ENCODE data around the gene GPR161.

Gene GPR161

DNA sequence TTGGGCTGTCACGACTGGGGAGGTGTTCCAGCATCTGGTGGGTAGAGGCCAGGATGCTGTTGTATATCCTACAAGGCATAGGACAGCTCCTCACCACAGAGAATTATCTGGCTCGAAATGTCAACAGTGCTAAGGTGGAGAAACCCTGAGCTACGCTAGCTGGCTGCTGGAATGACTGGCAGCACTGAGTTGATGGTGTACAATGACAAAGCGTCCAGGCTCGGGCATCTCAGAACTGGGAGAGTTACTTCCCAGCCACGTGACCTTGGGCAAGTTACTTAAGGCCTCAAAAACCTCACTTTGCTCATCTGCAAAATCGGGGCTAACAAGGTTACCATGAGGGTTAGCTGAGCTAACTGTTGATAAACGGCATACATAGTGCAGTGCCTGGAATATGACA is 35.4 kb downstream of the GPR161 start:
- peaks cover 1% of the 10 kb centered on the region for H3K36me3 ChIP-seq (ENCODE audit: control insufficient read depth, low read depth, low read length)
- no peaks in the 10 kb centered on the region for H3K27me3 ChIP-seq (ENCODE audit: control insufficient read depth, insufficient read depth, low read length)
- H3K9me3 ChIP-seq (ENCODE audit: control insufficient read depth, low read depth, low read length), result no peaks in the 10 kb centered on the region
- no peak overlapping the region for H3K27ac ChIP-seq (ENCODE audit: low read length)
- H3K4me1 ChIP-seq (ENCODE audit: control insufficient read depth, low read depth, low read length), result no peaks in the 10 kb centered on the region
- H3K9ac ChIP-seq (ENCODE audit: low read length), result no peak overlapping the region
- H3K4me3 ChIP-seq (ENCODE audit: low read length), result no peak overlapping the region

DNA sequence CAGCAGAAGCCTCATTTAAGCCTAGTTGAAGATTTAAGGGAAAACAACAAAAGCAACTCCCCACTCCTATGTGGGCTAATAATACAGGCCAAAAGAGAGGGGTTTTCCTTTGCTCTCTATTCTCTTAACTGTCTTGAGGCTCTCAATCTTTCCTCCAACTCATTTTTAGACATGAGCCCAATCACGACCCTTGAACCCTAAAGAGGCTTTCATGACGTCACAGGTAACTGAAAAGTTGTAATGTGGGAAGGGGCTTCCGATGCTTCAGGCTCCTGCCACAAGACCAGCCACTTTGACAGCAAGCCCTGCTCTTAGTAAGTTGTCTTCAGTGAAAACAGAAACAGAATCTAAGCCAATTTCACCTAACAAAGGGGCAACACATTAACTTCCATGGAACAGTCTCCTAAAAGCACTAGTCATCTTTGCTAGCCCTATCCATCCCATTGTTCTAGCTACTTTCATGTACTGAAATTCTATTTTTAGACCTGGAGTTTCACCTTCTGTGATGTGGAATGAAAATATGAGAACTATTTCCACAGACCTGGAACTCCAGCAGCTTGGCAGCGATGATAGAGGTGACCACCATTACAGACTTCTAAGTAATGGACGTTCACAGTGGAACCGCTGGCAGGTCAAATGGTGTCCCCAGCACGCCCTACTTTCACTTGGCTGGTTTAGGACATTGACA is 36.3 kb downstream of the GPR161 start:
- no peaks in the 10 kb centered on the region for H3K27me3 ChIP-seq (ENCODE audit: control insufficient read depth, insufficient read depth, low read length)
- H3K9ac ChIP-seq (ENCODE audit: low read length), result no peak overlapping the region
- H3K4me1 ChIP-seq (ENCODE audit: control insufficient read depth, low read depth, low read length), result no peaks in the 10 kb centered on the region
- no peak overlapping the region for H3K4me3 ChIP-seq (ENCODE audit: low read length)
- no peak overlapping the region for H3K27ac ChIP-seq (ENCODE audit: low read length)
- H3K9me3 ChIP-seq (ENCODE audit: control insufficient read depth, low read depth, low read length), result no peaks in the 10 kb centered on the region
- H3K36me3 ChIP-seq (ENCODE audit: control insufficient read depth, low read depth, low read length), result peaks cover 3% of the 10 kb centered on the region

DNA sequence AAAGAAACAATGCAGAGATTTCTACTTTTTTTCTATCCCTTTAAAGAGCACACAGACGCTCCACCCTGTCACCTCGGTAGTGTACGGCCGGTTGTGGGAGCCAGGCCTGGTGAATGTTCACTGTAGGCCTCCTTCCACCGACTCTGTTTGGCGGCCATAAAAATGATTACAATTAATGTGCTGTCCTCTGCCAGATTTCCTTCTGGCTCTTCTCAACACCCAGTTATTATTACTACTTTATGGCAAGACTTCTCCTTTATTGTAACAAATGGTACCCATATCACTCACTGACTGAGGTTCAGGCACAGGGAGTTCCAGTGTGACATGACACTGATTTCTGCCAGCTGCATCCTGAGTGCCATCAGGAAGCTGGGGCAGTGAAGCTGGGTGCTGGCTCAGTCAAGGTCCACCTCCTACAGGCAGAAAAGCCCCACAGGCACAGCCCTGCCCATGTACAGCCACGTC is 37.4 kb downstream of the GPR161 start:
- Histone ChIP-seq H3K27ac (ENCODE audit: low read length) (no peak overlapping the region), H3K4me3 (ENCODE audit: low read length) (no peak overlapping the region), H3K9ac (ENCODE audit: low read length) (no peak overlapping the region), H3K36me3 (ENCODE audit: control insufficient read depth, low read depth, low read length) (peaks cover 3% of the 10 kb centered on the region), H3K9me3 (ENCODE audit: control insufficient read depth, low read depth, low read length) (no peaks in the 10 kb centered on the region), H3K27me3 (ENCODE audit: control insufficient read depth, insufficient read depth, low read length) (no peaks in the 10 kb centered on the region), H3K4me1 (ENCODE audit: control insufficient read depth, low read depth, low read length) (no peaks in the 10 kb centered on the region)

DNA sequence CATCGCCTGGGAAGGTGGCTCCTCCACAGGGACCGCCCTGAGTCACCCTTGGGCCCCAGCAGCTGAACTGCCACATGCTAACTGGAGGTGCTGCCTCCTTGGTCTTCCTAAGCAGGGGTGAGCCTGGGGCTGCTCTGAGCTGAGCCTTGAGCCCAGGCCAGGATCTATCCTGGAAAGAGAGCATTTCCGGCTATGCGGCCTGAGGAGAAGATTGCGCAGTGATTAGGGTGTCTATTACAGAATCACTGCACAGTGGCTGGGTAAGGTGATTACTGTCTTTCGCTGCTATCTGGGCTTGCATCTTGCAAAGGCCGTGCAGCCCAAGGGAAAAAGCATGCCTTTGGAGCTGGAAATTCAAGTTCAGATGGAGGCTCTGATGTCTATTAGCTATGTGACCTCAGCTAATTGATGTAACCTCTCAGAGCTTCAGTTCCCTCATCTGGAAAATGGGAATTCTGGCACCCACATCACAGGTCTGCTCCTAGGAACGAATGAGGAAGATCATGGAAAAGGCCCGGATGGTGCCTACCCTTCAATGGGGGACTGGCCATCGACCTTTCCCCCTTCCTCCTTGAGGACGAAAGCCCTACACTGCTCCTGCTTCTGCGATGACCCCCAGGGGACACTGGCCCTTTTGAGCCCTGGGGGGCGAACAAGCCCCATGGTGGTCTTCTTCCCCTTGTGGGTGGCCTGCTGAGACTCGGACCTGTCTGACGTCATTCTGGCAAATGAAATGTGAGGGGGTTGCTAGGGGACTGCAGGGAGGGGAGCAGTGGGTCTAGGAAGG is 38.0 kb downstream of the GPR161 start:
- Histone ChIP-seq H3K27me3 (ENCODE audit: control insufficient read depth, insufficient read depth, low read length) (no peaks in the 10 kb centered on the region), H3K9me3 (ENCODE audit: control insufficient read depth, low read depth, low read length) (no peaks in the 10 kb centered on the region), H3K9ac (ENCODE audit: low read length) (no peak overlapping the region), H3K36me3 (ENCODE audit: control insufficient read depth, low read depth, low read length) (peaks cover 3% of the 10 kb centered on the region), H3K4me3 (ENCODE audit: low read length) (no peak overlapping the region), H3K27ac (ENCODE audit: low read length) (no peak overlapping the region), H3K4me1 (ENCODE audit: control insufficient read depth, low read depth, low read length) (no peaks in the 10 kb centered on the region)

DNA sequence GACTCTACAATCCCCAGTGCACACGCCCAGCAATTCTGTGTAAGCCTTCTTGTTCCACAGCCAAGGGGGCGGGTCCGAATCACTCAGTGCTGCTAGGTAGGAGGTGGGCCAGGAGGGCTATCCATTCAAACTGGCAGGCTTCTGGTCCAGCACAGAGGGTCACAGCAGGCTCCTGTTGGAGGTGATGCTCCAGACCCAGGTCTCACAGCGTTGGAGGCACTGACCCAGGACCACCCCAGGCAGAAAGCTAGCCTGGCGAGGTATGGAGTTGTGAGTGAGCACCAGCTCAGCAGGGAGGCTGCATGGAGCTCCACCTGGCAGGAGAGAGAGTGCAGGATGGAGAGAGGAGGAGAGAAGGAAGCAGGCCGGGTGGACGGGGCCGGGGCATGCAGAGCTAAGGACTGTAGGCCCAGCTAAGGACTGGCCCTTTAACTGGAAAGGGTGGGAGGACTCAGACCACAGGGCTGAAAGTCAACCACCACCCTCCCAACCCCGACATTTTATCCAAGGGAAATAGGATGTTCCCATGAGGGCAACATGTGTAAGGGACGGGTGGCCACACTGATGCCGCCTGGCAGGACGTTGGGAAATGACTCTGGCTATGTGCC is 38.7 kb downstream of the GPR161 start:
- H3K4me1 ChIP-seq (ENCODE audit: control insufficient read depth, low read depth, low read length), result no peaks in the 10 kb centered on the region

DNA sequence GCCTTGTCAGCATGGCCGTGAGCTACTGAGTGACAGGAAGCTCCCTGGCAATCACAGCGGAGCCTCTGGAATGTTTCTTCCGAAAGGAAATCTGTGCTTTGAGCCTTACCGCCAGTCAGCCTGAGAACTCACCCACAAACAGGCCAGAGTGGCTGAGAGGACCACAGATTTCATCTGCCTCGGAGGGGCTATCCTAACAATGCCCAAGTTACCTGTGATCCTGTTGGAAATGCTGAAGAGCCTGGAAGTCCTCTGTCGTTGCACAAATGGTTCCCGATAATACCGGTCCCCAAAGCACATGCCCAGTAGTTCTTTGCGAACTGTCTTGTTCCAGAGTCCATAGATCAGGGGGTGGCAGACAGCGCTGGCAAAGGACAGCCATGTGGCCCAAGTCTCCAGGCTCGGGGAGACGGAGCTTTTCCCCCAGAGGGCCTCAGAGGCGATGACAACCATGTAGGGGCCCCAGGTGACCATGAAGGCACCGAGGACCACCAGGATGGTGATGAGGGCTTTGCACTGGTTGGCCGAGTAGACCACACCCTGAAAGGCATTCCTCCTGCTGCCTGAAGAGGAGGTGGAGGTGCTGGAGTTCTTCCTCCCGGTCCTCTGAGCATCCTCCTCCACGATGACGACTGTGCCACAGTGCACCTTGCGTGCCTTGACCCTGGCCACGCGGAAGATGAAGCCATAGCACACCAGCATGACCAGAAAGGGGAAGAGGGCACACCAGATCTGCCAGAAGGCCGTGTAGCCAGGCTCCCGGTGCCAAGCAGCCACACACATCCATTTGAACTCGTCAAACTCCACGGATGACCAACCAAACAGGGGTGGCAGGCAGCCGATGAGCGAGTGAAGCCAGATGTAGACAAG is 40.2 kb downstream of the GPR161 start:
- H3K4me1 ChIP-seq (ENCODE audit: control insufficient read depth, low read depth, low read length), result no peaks in the 10 kb centered on the region
- no peak overlapping the region for H3K27ac ChIP-seq (ENCODE audit: low read length)
- H3K36me3 ChIP-seq (ENCODE audit: control insufficient read depth, low read depth, low read length), result peaks cover 3% of the 10 kb centered on the region
- no peak overlapping the region for H3K4me3 ChIP-seq (ENCODE audit: low read length)
- H3K9me3 ChIP-seq (ENCODE audit: control insufficient read depth, low read depth, low read length), result no peaks in the 10 kb centered on the region
- no peak overlapping the region for H3K9ac ChIP-seq (ENCODE audit: low read length)
- no peaks in the 10 kb centered on the region for H3K27me3 ChIP-seq (ENCODE audit: control insufficient read depth, insufficient read depth, low read length)

More for the DNA sequence above, 38.7 kb downstream of the GPR161 start:
- H3K4me3 ChIP-seq (ENCODE audit: low read length), result no peak overlapping the region
- H3K9me3 ChIP-seq (ENCODE audit: control insufficient read depth, low read depth, low read length), result no peaks in the 10 kb centered on the region
- no peaks in the 10 kb centered on the region for H3K27me3 ChIP-seq (ENCODE audit: control insufficient read depth, insufficient read depth, low read length)
- H3K36me3 ChIP-seq (ENCODE audit: control insufficient read depth, low read depth, low read length), result peaks cover 3% of the 10 kb centered on the region
- no peak overlapping the region for H3K9ac ChIP-seq (ENCODE audit: low read length)
- H3K27ac ChIP-seq (ENCODE audit: low read length), result no peak overlapping the region

DNA sequence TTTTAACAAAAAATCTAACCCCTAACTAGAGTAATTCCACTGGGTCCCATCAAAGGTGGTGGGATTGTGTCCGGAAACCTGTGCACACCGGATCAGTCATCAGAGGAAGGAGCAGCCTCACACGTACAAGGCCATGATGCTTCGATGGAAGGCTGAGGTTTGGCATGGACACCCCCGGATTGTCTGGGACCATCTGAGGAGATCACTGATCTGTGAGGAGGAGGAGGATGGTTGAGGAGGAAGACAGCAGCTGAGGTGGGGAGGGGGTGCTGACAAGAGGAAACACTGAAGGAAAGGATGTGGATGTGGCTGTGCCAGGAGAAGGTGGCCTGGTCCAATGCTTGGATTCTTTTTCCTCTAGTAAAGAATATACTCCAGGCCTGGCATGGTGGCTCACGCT is 41.3 kb downstream of the GPR161 start:
- Histone ChIP-seq H3K36me3 (ENCODE audit: control insufficient read depth, low read depth, low read length) (peaks cover 3% of the 10 kb centered on the region), H3K9ac (ENCODE audit: low read length) (no peak overlapping the region), H3K9me3 (ENCODE audit: control insufficient read depth, low read depth, low read length) (no peaks in the 10 kb centered on the region), H3K27ac (ENCODE audit: low read length) (no peak overlapping the region), H3K4me3 (ENCODE audit: low read length) (no peak overlapping the region), H3K4me1 (ENCODE audit: control insufficient read depth, low read depth, low read length) (no peaks in the 10 kb centered on the region), H3K27me3 (ENCODE audit: control insufficient read depth, insufficient read depth, low read length) (no peaks in the 10 kb centered on the region)

DNA sequence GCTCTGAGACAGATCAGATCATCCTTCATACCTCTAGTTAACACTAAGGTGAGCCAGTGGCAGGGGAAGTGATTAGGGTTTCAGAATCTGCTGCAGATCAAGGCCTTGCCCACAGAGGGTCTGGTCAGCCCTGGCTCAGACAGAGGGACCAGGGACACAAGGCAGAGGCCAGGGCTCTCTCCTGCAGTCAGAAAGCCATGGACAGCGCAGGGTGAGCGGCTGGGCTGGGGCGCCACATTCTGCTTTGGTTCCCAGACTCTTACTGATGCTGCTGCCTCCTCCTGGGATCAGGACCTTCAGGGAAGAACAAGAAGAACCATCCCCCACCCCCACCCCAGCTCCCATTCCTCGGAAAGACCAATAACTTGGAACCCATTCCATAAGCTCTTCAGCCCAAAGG is 43.1 kb downstream of the GPR161 start:
- no peaks in the 10 kb centered on the region for H3K4me1 ChIP-seq (ENCODE audit: control insufficient read depth, low read depth, low read length)
- no peaks in the 10 kb centered on the region for H3K27me3 ChIP-seq (ENCODE audit: control insufficient read depth, insufficient read depth, low read length)
- peaks cover 3% of the 10 kb centered on the region for H3K36me3 ChIP-seq (ENCODE audit: control insufficient read depth, low read depth, low read length)
- H3K9ac ChIP-seq (ENCODE audit: low read length), result no peak overlapping the region
- H3K9me3 ChIP-seq (ENCODE audit: control insufficient read depth, low read depth, low read length), result no peaks in the 10 kb centered on the region
- no peak overlapping the region for H3K27ac ChIP-seq (ENCODE audit: low read length)
- H3K4me3 ChIP-seq (ENCODE audit: low read length), result no peak overlapping the region

DNA sequence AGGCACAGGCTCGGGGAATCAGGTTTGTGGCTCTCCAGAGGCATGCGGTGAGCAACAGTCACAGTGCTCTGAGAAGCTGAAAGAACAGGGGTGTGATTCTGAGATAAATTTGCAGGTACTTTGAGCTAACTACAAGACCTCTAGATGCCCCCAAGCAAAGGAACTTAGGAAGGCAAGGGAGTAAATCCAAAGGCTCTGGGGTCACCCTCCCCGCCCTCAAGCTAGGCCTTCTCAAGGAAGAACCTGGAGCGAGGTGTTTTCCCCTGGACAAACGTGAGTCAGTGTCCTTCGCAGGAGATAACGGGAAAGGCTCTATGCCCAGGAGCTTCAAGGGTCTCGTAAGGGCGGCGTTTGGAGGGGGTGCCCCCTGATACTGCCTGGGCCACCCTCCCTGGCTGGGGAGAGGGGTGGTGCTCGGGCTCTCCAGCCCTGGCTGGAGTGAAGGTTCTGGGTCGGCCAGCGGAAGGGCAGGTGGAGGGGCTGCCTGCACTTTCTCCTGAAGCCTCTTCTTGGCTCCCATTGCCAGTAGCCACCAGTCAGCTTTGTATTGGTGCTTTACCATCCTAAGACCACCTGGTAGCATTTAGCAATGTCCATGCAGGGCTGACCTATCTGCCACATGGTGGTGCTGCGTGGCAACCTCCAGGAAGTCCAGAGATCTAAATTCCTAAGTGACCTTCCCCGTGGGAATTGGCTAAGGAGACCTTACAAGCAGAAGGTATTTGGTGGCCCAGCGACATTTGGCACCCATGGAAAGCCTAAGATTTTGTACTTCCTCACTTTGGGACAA is 44.0 kb downstream of the GPR161 start:
- no peaks in the 10 kb centered on the region for H3K27me3 ChIP-seq (ENCODE audit: control insufficient read depth, insufficient read depth, low read length)
- no peak overlapping the region for H3K4me3 ChIP-seq (ENCODE audit: low read length)
- H3K27ac ChIP-seq (ENCODE audit: low read length), result no peak overlapping the region
- H3K9me3 ChIP-seq (ENCODE audit: control insufficient read depth, low read depth, low read length), result no peaks in the 10 kb centered on the region
- H3K9ac ChIP-seq (ENCODE audit: low read length), result no peak overlapping the region
- no peaks in the 10 kb centered on the region for H3K4me1 ChIP-seq (ENCODE audit: control insufficient read depth, low read depth, low read length)
- H3K36me3 ChIP-seq (ENCODE audit: control insufficient read depth, low read depth, low read length), result peaks cover 3% of the 10 kb centered on the region

DNA sequence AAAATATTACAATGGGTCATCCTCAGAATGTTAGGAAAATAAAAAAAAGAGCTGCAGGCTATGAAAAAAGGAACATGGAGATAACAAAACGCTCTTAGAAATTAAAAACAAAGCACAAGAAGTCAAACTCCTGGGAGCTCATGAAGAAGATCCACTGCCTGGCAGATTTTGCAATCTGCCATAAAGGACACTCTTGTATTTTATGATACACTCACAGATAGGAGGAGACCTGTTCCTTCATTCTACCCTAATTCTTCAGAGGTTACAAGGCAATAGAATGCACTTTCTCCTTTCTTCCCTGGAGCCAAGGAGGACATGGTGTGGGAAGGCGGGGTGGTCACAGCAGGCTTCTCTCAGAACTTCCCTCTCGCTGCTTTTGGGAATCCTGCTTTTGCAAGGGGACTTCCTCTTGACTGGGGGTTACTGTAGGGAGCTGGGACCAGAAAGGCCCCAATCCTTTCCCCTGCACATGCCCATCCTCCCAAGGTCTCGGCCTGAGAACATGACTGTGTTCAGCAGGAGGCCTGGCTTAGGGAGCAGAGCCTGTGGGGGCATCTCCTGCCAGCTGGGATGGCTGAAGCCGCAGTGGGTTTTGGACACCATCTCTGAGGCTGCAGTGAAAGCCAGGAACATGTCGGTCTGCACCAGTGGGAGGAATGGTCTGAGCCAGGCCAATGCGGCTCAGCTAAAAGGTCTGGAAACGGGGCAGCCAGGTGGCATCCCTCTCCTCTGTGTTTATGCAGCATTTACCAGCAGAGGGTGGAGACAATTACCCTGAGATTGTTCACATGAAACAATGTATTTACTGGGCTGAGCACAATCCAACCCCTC is 44.8 kb downstream of the GPR161 start:
- no peaks in the 10 kb centered on the region for H3K9me3 ChIP-seq (ENCODE audit: control insufficient read depth, low read depth, low read length)
- peaks cover 3% of the 10 kb centered on the region for H3K36me3 ChIP-seq (ENCODE audit: control insufficient read depth, low read depth, low read length)
- no peak overlapping the region for H3K27ac ChIP-seq (ENCODE audit: low read length)
- no peak overlapping the region for H3K4me3 ChIP-seq (ENCODE audit: low read length)
- no peaks in the 10 kb centered on the region for H3K27me3 ChIP-seq (ENCODE audit: control insufficient read depth, insufficient read depth, low read length)
- H3K4me1 ChIP-seq (ENCODE audit: control insufficient read depth, low read depth, low read length), result no peaks in the 10 kb centered on the region
- H3K9ac ChIP-seq (ENCODE audit: low read length), result no peak overlapping the region
